Smooth muscle cell (in vitro differentiated cells): ENCODE results near the gene ELMO3. TPM values are rescaled to one million over a fixed set of nuclear protein-coding genes. Genes with fewer than 3 reads are reported as not detected.

Source experiments
- DNase-seq: peaks from one replicate; lab custom pipeline; 2025; ENCODE audit not compliant: unreplicated experiment; lab: John Stamatoyannopoulos, UW
- H2AFZ ChIP-seq: fragments of 200-600 bp; sonication (generic); 2 replicates; pipeline ENCODE4 v1.6.0; 2016; ENCODE audit warnings: antibody characterized with exemption, low read depth, mild to moderate bottlenecking
- H3F3A ChIP-seq: fragments of 200-600 bp; sonication (generic); 2 replicates; pipeline ENCODE4 v1.6.0; 2017; ENCODE audit warnings: antibody characterized with exemption, low read depth
- H3K27ac ChIP-seq: fragments of 200-600 bp; sonication (generic); 2 replicates; pipeline ENCODE4 v1.5.1; 2016; ENCODE audit warnings: low read depth, mild to moderate bottlenecking
- H3K27me3 ChIP-seq: fragments of 200-600 bp; sonication (generic); 2 replicates; pipeline ENCODE4 v1.6.1; 2016; ENCODE audit warnings: low read depth, mild to moderate bottlenecking
- H3K36me3 ChIP-seq: fragments of 200-600 bp; sonication (generic); 2 replicates; pipeline ENCODE4 v1.5.1; 2016; ENCODE audit warnings: low read depth
- H3K4me1 ChIP-seq: fragments of 200-600 bp; sonication (generic); 2 replicates; pipeline ENCODE4 v1.5.1; 2016; ENCODE audit warnings: low read depth
- H3K4me2 ChIP-seq: fragments of 200-600 bp; sonication (generic); 2 replicates; pipeline ENCODE4 v1.6.0; 2016; ENCODE audit warnings: mild to moderate bottlenecking
- H3K4me3 ChIP-seq: fragments of 200-600 bp; sonication (generic); 2 replicates; pipeline ENCODE4 v1.5.1; 2016; ENCODE audit warnings: mild to moderate bottlenecking
- H3K79me2 ChIP-seq: fragments of 200-600 bp; sonication (generic); 2 replicates; pipeline ENCODE4 v1.6.0; 2016; ENCODE audit warnings: low read depth, mild to moderate bottlenecking
- H3K9ac ChIP-seq: fragments of 200-600 bp; sonication (generic); 2 replicates; pipeline ENCODE4 v1.6.0; 2016; ENCODE audit warnings: low read depth
- H3K9me3 ChIP-seq: fragments of 200-600 bp; sonication (generic); replicated peaks from 2 replicates; pipeline ENCODE4 v1.5.1; 2016; ENCODE audit warnings: low read depth
- H4K20me1 ChIP-seq: fragments of 200-600 bp; sonication (generic); 2 replicates; pipeline ENCODE4 v1.6.0; 2016; ENCODE audit warnings: low read depth
- CTCF ChIP-seq: fragments of 200-600 bp; sonication (generic); IDR thresholded peaks from 2 replicates; pipeline ENCODE4 v1.5.1; 2017; ENCODE audit warnings: borderline replicate concordance, mild to moderate bottlenecking, antibody characterized with exemption; ENCODE audit not compliant: insufficient read depth, poor library complexity, severe bottlenecking
- WGBS: methylation state at CpG from one replicate; pipeline ENCODE4 v1.1.7; 2016; ENCODE audit warnings: low lambda C conversion rate; 5-methylcytosine and 5-hydroxymethylcytosine counted together
- polyA plus RNA-seq: library from polyadenylated mRNA; unstranded; fragments of >200 nt; fragmentation: Nextera tagmentation; extraction: Ambion mirVana; gene quantifications from 2 replicates; pipeline ENCODE4 v1.2.1, GENCODE V29; 2016
- total RNA-seq: library from RNA; depleted of rRNA; stranded (reverse); fragments of >200 nt; gene quantifications from 2 replicates; pipeline ENCODE4 v1.2.3, GENCODE V29; 2014

Gene ELMO3
- total and polyA plus RNA-seq, 2 experiments from 2014 or later = 2.2 to 6.7 TPM

GRCh38 chr16:67188798-67189197 lies 10.1 kb upstream of the ELMO3 start:
- H3K4me3 ChIP-seq = no peak overlapping the region
- no peaks in the 10 kb centered on the region for H3K27me3 ChIP-seq
- no peaks in the 10 kb centered on the region for H3K36me3 ChIP-seq
- TF ChIP-seq CTCF = no peak
- WGBS = 97% methylated on average over 15 of the region's 15 CpGs
- no peak overlapping the region for H3K27ac ChIP-seq
- no peaks in the 10 kb centered on the region for H3K9me3 ChIP-seq
- no peak overlapping the region for H3K4me2 ChIP-seq
- H3F3A ChIP-seq = no peaks in the 10 kb centered on the region
- H3K4me1 ChIP-seq = peaks cover 26% of the 10 kb centered on the region
- H3K79me2 ChIP-seq = peaks cover 21% of the 10 kb centered on the region
- no peak overlapping the region for H3K9ac ChIP-seq
- H4K20me1 ChIP-seq = peaks cover 22% of the 10 kb centered on the region
- no peak for DNase-seq
- no peak overlapping the region for H2AFZ ChIP-seq

GRCh38 chr16:67190041-67190440 lies 8.9 kb upstream of the ELMO3 start, which contains the start of gene EXOC3L1:
Gene EXOC3L1, minus strand, starts transcription at chr16:67190136. Its CDS starts 460 bp downstream, at chr16:67189676.
- no peaks in the 10 kb centered on the region for H3K36me3 ChIP-seq
- no peak within 1 kb of the TSS for H3K4me3 ChIP-seq
- no peaks in the 10 kb centered on the region for H3K9me3 ChIP-seq
- TF ChIP-seq CTCF = no peak
- no peak within 1 kb of the TSS for H3K9ac ChIP-seq
- H3K27me3 ChIP-seq = no peaks in the 10 kb centered on the region
- H3K79me2 ChIP-seq = peaks cover 27% of the 10 kb centered on the region
- DNase-seq = no peak
- H3K27ac ChIP-seq = no peak within 1 kb of the TSS
- 52% methylated on average over 4 of the region's 6 CpGs for whole genome bisulfite sequencing
- H3K4me2 ChIP-seq = no peak within 1 kb of the TSS
- no peaks in the 10 kb centered on the region for H3F3A ChIP-seq
- H2AFZ ChIP-seq = no peak within 1 kb of the TSS
- peaks cover 19% of the 10 kb centered on the region for H4K20me1 ChIP-seq
- H3K4me1 ChIP-seq = peaks cover 18% of the 10 kb centered on the region

GRCh38 chr16:67190448-67191399 lies 8.2 kb upstream of the ELMO3 start:
- 74% methylated on average over 13 of the region's 13 CpGs for whole genome bisulfite sequencing
- H3K9ac ChIP-seq = no peak overlapping the region
- H3K4me2 ChIP-seq = no peak overlapping the region
- no peak for DNase-seq
- H3K27me3 ChIP-seq = no peaks in the 10 kb centered on the region
- no peaks in the 10 kb centered on the region for H3F3A ChIP-seq
- no peak overlapping the region for H2AFZ ChIP-seq
- peaks cover 18% of the 10 kb centered on the region for H3K4me1 ChIP-seq
- H3K4me3 ChIP-seq = no peak overlapping the region
- no peaks in the 10 kb centered on the region for H3K9me3 ChIP-seq
- peaks cover 27% of the 10 kb centered on the region for H3K79me2 ChIP-seq
- no peak for TF ChIP-seq CTCF
- H4K20me1 ChIP-seq = peaks cover 18% of the 10 kb centered on the region
- no peaks in the 10 kb centered on the region for H3K36me3 ChIP-seq
- no peak overlapping the region for H3K27ac ChIP-seq
